ENCODE results near the gene NBEAL2.

DNA sequence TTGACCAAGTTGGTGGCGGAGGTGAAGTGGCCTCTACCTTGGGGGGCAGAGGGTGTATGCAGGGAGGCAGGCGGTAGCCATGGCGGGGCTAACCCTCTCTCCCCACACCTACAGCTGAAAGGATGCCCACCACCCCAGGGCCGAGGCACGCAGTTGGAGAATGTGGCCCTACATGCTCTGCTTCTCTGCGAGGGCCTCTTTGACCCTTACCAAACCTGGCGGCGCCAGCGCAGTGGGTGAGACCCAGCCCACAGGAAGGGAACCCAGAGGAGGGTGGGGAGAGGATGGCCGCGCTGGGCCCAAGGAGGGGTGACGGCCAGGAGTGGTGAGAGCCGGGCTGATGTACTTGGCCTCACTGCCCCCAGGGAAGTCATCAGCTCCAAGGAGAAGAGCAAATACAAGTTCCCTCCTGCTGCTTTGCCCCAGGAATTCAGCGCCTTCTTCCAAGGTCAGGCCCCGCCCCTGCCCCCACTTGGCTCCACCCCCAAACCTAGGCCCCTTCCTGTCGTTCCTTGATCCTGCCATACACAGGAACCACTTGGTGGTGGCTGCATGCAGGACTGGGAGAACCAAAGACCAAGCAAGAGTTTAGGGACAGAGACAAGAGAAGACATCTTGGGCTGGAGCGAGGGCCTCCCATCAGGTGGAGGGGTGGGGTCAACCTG, 9.8 kb downstream of the NBEAL2 start:
- TF ChIP-seq POLR2A (IDR thresholded peaks at IDR 0.05) = no peak
- no peak for TF ChIP-seq CTCF (IDR thresholded peaks at IDR 0.05 in 4 of 5, conservative IDR thresholded peaks at IDR 0.05 in 1 of 5)

Data from gastrocnemius medialis (tissue), 4 donors.